ENCODE measurements around the gene ZBTB21.

GRCh38 chr21:41965045-41965444, 45.1 kb downstream of the ZBTB21 start:
- TF ChIP-seq CTCF (IDR thresholded peaks at IDR 0.05) (no peak), POLR2A (IDR thresholded peaks at IDR 0.05) (no peak), POLR2AphosphoS5 (IDR thresholded peaks at IDR 0.05) (no peak), EP300 (IDR thresholded peaks at IDR 0.05) (no peak)

Measured in stomach (tissue), 4 donors.